Motor neuron (in vitro differentiated cells): Measurements from ENCODE around the gene TMEM192. TPM values are rescaled to one million over a fixed set of nuclear protein-coding genes. Genes with fewer than 3 reads are reported as not detected.
"Not testable (repeated sequence)": the region's sequence is repeated elsewhere in the genome, so short reads cannot be mapped to it uniquely, and the experiment has no call there.

ENCODE experiments used
- ATAC-seq, 8 experiments: fragments of 200-7000 bp; cut with Tn5 transposase; replicated peaks in 6 of 8; 2 replicates each; pipeline ENCODE4 v1.8.0; 2021; ENCODE audit warnings: mild to moderate bottlenecking in 8 of 8, moderate library complexity in 8 of 8
- H3K27ac ChIP-seq, 2 donors: fragments of 250-450 bp; sonication (Bioruptor Pico); 2 replicates each; pipeline ENCODE4 v1.9.0; 2021; ENCODE audit warnings: antibody characterized with exemption in 2 of 2, mild to moderate bottlenecking in 2 of 2, moderate library complexity in 1 of 2
- H3K4me1 ChIP-seq, 2 donors: fragments of 250-450 bp; sonication (Bioruptor Pico); replicated peaks in 1 of 2; 2 replicates each; pipeline ENCODE4 v1.6.1; 2021; ENCODE audit warnings: antibody characterized with exemption in 2 of 2, mild to moderate bottlenecking in 2 of 2, moderate library complexity in 1 of 2
- H3K4me3 ChIP-seq, 5 donors: fragments of 250-450 bp; sonication (Bioruptor Pico); 2 replicates each; pipeline ENCODE4 v1.9.0; 2021; ENCODE audit warnings: antibody characterized with exemption in 5 of 5, mild to moderate bottlenecking in 5 of 5, moderate library complexity in 4 of 5
- WGBS, 10 experiments: fragments of 450-650 bp; shearing (Covaris generic); methylation state at CpG; one replicate each; pipeline ENCODE4 v1.0.0; 2022; 5-methylcytosine and 5-hydroxymethylcytosine counted together
- in situ Hi-C, 9 experiments: fragments of 400-800 bp; cut with MboI; loops; one replicate each; pipeline ENCODE4 v1.15.0; 2021; ENCODE audit warnings: low sequenced_read_pairs in 9 of 9, low pct_unique_long_range_greater_than_20kb in 2 of 9; ENCODE audit not compliant: unreplicated experiment in 9 of 9
- total RNA-seq, 8 experiments: library from RNA; unstranded; fragments of 300-600 nt; gene quantifications; 2 replicates each; pipeline versions ENCODE4 v1.2.3 to v1.2.4, GENCODE V29; 2022

Gene TMEM192
- total RNA-seq, 8 experiments from 2014 or later: 5.7 to 17.4 (median 9.2) TPM

GRCh38 chr4:165031436-165032211, 81.0 kb downstream of the TMEM192 start, which contains the start of gene TRIM60:
Gene TRIM60, plus strand, starts transcription at chr4:165031999. Its CDS starts 8,074 bp downstream, at chr4:165040073.
- H3K4me3 ChIP-seq: no peak within 1 kb of the TSS
- WGBS, 10 experiments: 68 to 99% (median 95%) methylated on average over 2 to 13 of the region's 41 CpGs
- no peak for ATAC-seq
- in situ Hi-C loops: no loop called here
- no peaks in the 10 kb centered on the region for H3K4me1 ChIP-seq
- H3K27ac ChIP-seq: no peak within 1 kb of the TSS

DNA sequence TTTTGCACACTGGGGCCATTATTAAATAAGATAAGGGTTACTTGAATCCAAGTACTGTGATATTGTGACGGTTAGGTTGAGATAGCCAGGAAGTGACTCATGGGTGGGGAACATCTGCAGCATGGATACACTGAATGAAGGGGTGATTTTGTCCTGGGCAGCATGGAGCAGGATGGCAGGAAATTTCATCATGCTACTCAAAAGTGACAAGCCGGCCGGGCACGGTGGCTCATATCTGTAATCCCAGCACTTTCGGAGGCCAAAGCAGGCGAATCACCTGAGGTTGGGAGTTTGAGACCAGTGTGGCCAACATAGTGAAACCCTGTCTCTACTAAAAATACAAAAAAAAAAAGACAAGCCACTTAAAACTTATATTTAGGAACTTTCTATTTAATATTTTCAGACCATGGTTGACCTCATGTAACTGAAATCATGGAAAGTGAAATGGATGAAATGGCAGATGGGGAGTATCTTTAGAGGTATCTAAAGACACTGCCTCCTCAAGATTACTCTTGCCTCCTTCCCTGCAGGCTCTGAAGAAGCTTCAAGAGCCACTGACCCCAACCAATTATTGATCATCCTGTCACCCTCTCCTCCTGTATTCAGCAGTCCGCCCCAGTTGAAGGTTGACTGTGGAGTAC, 84.8 kb downstream of the TMEM192 start:
- no peak overlapping the region for H3K27ac ChIP-seq

DNA sequence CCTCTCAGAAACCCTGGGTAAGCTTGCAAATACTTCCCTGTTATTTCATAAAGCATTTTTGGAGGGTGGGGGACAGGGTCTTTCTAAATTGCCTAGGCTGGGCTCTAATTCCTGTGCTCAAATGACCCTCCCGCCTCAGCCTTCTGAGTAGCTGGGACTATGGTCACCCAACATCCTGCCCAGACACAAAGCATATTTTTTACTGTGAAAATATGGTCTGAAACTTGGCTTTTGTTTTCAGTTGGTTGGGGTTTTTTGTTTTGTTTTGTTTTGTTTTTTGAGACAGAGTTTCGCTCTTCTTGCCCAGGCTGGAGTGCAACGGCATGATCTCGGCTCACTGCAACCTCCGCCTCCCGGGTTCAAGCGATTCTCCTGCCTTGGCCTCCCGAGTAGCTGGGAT, 86.9 kb downstream of the TMEM192 start:
- WGBS, 10 experiments: 40 to 100% (median 74%) methylated on average over 1 to 8 of the region's 8 CpGs; no CpG with 5 or more reads in 3 of the 10 experiments
- H3K27ac ChIP-seq, in situ Hi-C loops, ATAC-seq, H3K4me1 ChIP-seq, H3K4me3 ChIP-seq: not testable (repeated sequence)

More for the DNA sequence above, 84.8 kb downstream of the TMEM192 start:
- ATAC-seq: no peak
- in situ Hi-C loops: no loop called here
- H3K4me3 ChIP-seq: no peak overlapping the region
- H3K4me1 ChIP-seq: no peaks in the 10 kb centered on the region
- WGBS, 10 experiments: 61 to 100% (median 82%) methylated on average over 1 to 5 of the region's 7 CpGs; no CpG with 5 or more reads in 2 of the 10 experiments

Other genes starting within 250 kb of the TMEM192 start
- 10 to 100 TPM in 6 of 8 experiments, not detected in 2; 10.2 to 62.4 (median 12.8) TPM for gene APELA, start 235.7 kb downstream of the TMEM192 start, total RNA-seq
- gene TRIM61, start 135.2 kb downstream of the TMEM192 start, total RNA-seq: under 1 TPM in 4 of 8 experiments, not detected in 4; 0.23 to 0.76 (median 0.33) TPM
- under 1 TPM in 2 of 8 experiments, not detected in 6; 0.19 to 0.31 TPM for gene TRIM60, start 80.9 kb downstream of the TMEM192 start, total RNA-seq
- gene TRIM75, start 59.0 kb downstream of the TMEM192 start, total RNA-seq: under 1 TPM in 5 of 8 experiments, not detected in 3; 0.13 to 0.28 (median 0.16) TPM
- gene KLHL2, start 94.7 kb upstream of the TMEM192 start, total RNA-seq: 10 to 100 TPM; 13.2 to 23.0 (median 17.2) TPM
- gene MSMO1, start 214.8 kb upstream of the TMEM192 start, total RNA-seq: 100 to 1,000 TPM in 6 of 8 experiments, 10 to 100 TPM in 2; 51.0 to 211 (median 127) TPM